ENCODE measurements around the gene ATP5F1D. TPM values are rescaled to one million over a fixed set of nuclear protein-coding genes. Genes with fewer than 3 reads are reported as not detected.

Gene ATP5F1D
- total RNA-seq, 1 experiment from 2014 or later = 179 TPM

DNA sequence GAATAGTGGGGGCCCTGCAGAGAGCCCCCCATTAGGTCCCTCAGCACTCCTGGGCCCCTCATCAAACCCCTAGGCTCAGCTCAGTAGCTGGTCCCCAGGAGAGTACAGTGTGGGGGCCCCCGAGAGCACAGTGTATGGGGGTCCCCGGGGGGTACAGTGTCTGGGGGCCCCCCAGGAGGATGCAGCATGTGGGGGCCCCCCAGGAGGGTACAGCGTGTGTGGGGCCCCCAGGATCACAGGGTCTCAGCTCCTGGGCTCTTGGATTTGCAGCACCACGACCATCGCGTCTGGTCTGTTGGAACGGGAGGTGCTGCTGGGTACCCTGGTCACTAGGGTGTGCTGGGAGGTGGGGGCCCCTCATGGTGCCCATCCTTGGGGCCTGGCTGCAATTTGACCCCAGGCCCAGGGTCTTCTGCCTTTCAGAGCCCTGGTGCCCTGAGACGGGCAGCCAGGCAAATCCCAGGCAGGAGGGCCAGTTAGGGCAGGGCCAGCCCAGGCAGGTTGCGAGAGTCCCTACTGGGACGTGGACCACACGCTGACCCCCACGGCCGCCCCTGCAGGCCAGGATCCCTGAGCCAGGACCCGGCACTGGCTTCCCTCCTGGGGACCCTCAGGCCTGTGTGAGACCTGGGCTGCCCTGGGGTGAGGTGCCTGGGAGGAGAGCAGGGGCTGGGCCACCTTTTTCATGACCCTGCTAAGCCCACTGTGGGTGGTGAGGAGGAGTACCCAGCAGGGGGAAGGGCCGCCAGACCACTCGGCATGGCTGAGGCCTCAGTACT is 17.3 kb upstream of the ATP5F1D start:
- Histone ChIP-seq H2BK20ac (ENCODE audit: low read depth, low read length, poor library complexity, severe bottlenecking) (no peak overlapping the region), H3K23me2 (ENCODE audit: insufficient read length, low read depth, low read length, poor library complexity, severe bottlenecking) (no peaks in the 10 kb centered on the region), H3K27ac (ENCODE audit: insufficient read length, low read depth, low read length) (no peak overlapping the region), H2BK5ac (ENCODE audit: insufficient read length, low read length) (no peak overlapping the region), H4K8ac (replicated peaks; ENCODE audit: insufficient read length, low read depth, low read length) (no peak overlapping the region), H3K4ac (ENCODE audit: low read depth, low read length) (no peak overlapping the region), H4K91ac (ENCODE audit: insufficient read length, low read depth, low read length) (no peak overlapping the region), H2AK5ac (ENCODE audit: insufficient read length, low read length) (no peak overlapping the region), H3K79me2 (ENCODE audit: insufficient read depth, low read length) (no peaks in the 10 kb centered on the region), H3K9ac (ENCODE audit: extremely low read depth, insufficient read length, low read length) (no peak overlapping the region), H3K79me1 (ENCODE audit: insufficient read depth, low read depth, low read length, poor library complexity, severe bottlenecking) (no peaks in the 10 kb centered on the region), H3K23ac (ENCODE audit: insufficient read length, low read depth, low read length) (no peak overlapping the region), H3K4me1 (ENCODE audit: insufficient read depth, low read length) (no peaks in the 10 kb centered on the region), H4K5ac (ENCODE audit: insufficient read length, low read depth, low read length) (no peak overlapping the region), H2BK12ac (ENCODE audit: insufficient read length, low read depth, low read length) (no peak overlapping the region), H3K4me2 (ENCODE audit: insufficient read depth, insufficient read length, low read length) (no peak overlapping the region), H3K27me3 (ENCODE audit: insufficient read depth, low read length) (no peaks in the 10 kb centered on the region), H2AFZ (ENCODE audit: low read length) (no peak overlapping the region), H3K18ac (ENCODE audit: insufficient read length, low read depth, low read length) (no peak overlapping the region), H3K56ac (ENCODE audit: insufficient read length, low read depth, low read length) (no peak overlapping the region), H2BK15ac (ENCODE audit: low read depth, low read length) (no peak overlapping the region; the same call in 1 of the 2 replicates), H3K14ac (ENCODE audit: insufficient read depth, low read length) (no peak overlapping the region), H4K20me1 (ENCODE audit: control insufficient read depth, insufficient read depth, insufficient read length) (no peaks in the 10 kb centered on the region), H2BK120ac (ENCODE audit: low read depth, low read length, poor library complexity, severe bottlenecking) (no peak overlapping the region), H3T11ph (ENCODE audit: low read length) (no peak overlapping the region), H3K9me3 (ENCODE audit: control insufficient read depth, low read depth, low read length) (no peaks in the 10 kb centered on the region)
- Mint-ChIP-seq H3K27ac (no peak overlapping the region; a peak in 1 of 7 replicates), H3K27me3 (ENCODE audit: low read depth) (no peaks in the 10 kb centered on the region), H3K4me3 (no peak overlapping the region), H3K4me1 (no peaks in the 10 kb centered on the region), H3K36me3 (ENCODE audit: insufficient read depth in 1 of 3, low read depth in 3 of 3) (peaks cover 2 to 14% (median 7%) of the 10 kb centered on the region in 3 experiments; a peak in 6 of 7 replicates), H3K9me3 (no peaks in the 10 kb centered on the region)
- no CpG with 5 or more reads among the region's 16 CpGs for WGBS (ENCODE audit: extremely low coverage, insufficient read length, low lambda C conversion rate)
- DNase-seq = no peak
- TF ChIP-seq CTCF (conservative IDR thresholded peaks at IDR 0.05) = no peak

All from H9 (cell line).